MM.1S (cell line): Measurements from ENCODE around the gene FAM110D.

Source experiments
- DNase-seq: peaks from one replicate; pipeline ENCODE4 v3.0.0-alpha.2; 2015
- H2AFZ ChIP-seq: fragments of 300-600 bp; sonication (generic); 2 replicates; pipeline ENCODE4 v1.6.0; 2016; ENCODE audit warnings: antibody characterized with exemption, low read length
- H3F3A ChIP-seq: fragments of 300-600 bp; sonication (generic); 2 replicates; pipeline ENCODE4 v1.6.1; 2016; ENCODE audit warnings: mild to moderate bottlenecking, antibody characterized with exemption, low read length, moderate library complexity, mixed read lengths; ENCODE audit not compliant: insufficient read depth
- H3K27ac ChIP-seq: fragments of 300-600 bp; sonication (generic); 2 replicates; pipeline ENCODE4 v1.5.1; 2016; ENCODE audit warnings: mild to moderate bottlenecking, low read length
- H3K27me3 ChIP-seq: fragments of 300-600 bp; sonication (generic); replicated peaks from 2 replicates; pipeline ENCODE4 v1.6.0; 2016; ENCODE audit warnings: low read length; ENCODE audit not compliant: insufficient read depth
- H3K36me3 ChIP-seq: fragments of 300-600 bp; sonication (generic); replicated peaks from 2 replicates; pipeline ENCODE4 v1.6.1; 2016; ENCODE audit warnings: mild to moderate bottlenecking, low read length, mixed read lengths; ENCODE audit not compliant: insufficient read depth
- H3K4me1 ChIP-seq: fragments of 300-600 bp; sonication (generic); 2 replicates; pipeline ENCODE4 v1.6.1; 2016; ENCODE audit warnings: low read length, mixed read lengths
- H3K4me2 ChIP-seq: fragments of 300-600 bp; sonication (generic); 2 replicates; pipeline ENCODE4 v1.6.0; 2016; ENCODE audit warnings: low read depth, low read length
- H3K4me3 ChIP-seq: fragments of 300-600 bp; sonication (generic); 2 replicates; pipeline ENCODE4 v1.5.1; 2016; ENCODE audit warnings: low read length, mixed read lengths
- H3K79me2 ChIP-seq: fragments of 300-600 bp; sonication (generic); 2 replicates; pipeline ENCODE4 v1.6.1; 2016; ENCODE audit warnings: mixed run types, low read length, mixed read lengths
- H3K9ac ChIP-seq: fragments of 300-600 bp; sonication (generic); 2 replicates; pipeline ENCODE4 v1.6.1; 2016; ENCODE audit warnings: low read length, mixed read lengths
- H3K9me2 ChIP-seq: fragments of 300-600 bp; sonication (generic); replicated peaks from 2 replicates; pipeline ENCODE4 v1.6.1; 2016; ENCODE audit warnings: mild to moderate bottlenecking, low read length, mixed read lengths; ENCODE audit not compliant: insufficient read depth
- H3K9me3 ChIP-seq: fragments of 300-600 bp; sonication (generic); replicated peaks from 2 replicates; pipeline ENCODE4 v1.6.1; 2016; ENCODE audit warnings: mild to moderate bottlenecking, low read length, mixed read lengths; ENCODE audit not compliant: insufficient read depth
- H4K20me1 ChIP-seq: fragments of 300-600 bp; sonication (generic); 2 replicates; pipeline ENCODE4 v1.6.1; 2016; ENCODE audit warnings: mild to moderate bottlenecking, low read length, moderate library complexity, mixed read lengths; ENCODE audit not compliant: insufficient read depth
- EZH2 ChIP-seq: fragments of 300-600 bp; sonication (generic); optimal IDR thresholded peaks from 2 replicates; pipeline ENCODE3; 2017; ENCODE audit warnings: low read depth, mild to moderate bottlenecking, antibody characterized with exemption, low read length, mixed read lengths
- EZH2phosphoT487 ChIP-seq: fragments of 300-600 bp; sonication (generic); IDR thresholded peaks from 2 replicates; pipeline ENCODE4 v1.6.1; 2018; ENCODE audit warnings: antibody characterized with exemption, low read length
- TF ChIP-seq, protein P1 (sequence below): fragments of 300-600 bp; sonication (generic); IDR thresholded peaks from 2 replicates; pipeline ENCODE4 v1.5.1; 2016; ENCODE audit warnings: antibody characterized with exemption, low read length, mixed read lengths

FAM110D gene

GRCh38 chr1:26130695-26131094 lies 28.2 kb upstream of the FAM110D start:
- Histone ChIP-seq H3K4me3 (no peak overlapping the region), H3K27me3 (no peaks in the 10 kb centered on the region), H3K36me3 (no peaks in the 10 kb centered on the region), H3K9ac (no peak overlapping the region), H3K4me1 (peaks cover 11% of the 10 kb centered on the region), H3K27ac (no peak overlapping the region), H3K9me2 (no peaks in the 10 kb centered on the region), H3K9me3 (no peaks in the 10 kb centered on the region), H3F3A (peaks cover 17% of the 10 kb centered on the region), H3K4me2 (no peak overlapping the region), H3K79me2 (no peaks in the 10 kb centered on the region), H2AFZ (no peak overlapping the region), H4K20me1 (no peaks in the 10 kb centered on the region; the same call in 1 of the 2 replicates)
- TF ChIP-seq EZH2phosphoT487 = no peak
- DNase-seq = no peak

DNA sequence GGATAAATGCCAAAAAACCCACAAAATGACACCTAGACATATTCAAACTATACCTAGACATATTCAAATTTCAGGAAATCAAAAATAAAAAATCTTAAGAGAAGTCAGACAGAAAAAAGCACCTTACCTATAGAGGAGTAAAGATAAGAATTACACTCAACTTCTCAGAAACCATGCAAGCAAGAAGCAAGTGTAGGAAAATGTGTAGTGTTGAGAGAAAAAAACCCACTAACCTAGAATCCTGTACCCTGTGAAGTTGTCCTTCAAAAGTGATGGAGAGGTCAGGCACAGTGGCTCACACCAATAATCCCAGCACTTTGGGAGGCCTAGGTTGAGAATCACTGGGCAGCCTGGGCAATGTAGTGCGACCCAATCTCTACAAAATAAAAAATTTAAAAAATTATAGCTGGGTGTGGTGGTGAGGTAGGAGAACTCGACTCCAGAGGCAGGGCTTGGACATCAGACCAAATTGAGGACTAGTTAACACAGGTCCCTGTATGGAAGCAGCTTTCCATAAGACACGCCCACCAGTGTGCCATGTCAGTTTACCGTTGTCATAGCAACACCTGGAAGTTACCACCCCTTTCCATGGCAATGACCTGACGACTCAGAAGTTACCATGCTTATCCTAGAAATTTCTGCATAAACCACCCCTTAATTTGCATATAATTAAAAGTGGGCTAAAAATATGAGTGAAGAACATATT lies 26.6 kb upstream of the FAM110D start:
- DNase-seq = no peak
- 0 out of 2 replicates have a peak, but pooled peaks cover 2% of the 10 kb centered on the region for H3F3A ChIP-seq
- H2AFZ ChIP-seq = no peak overlapping the region
- no peaks in the 10 kb centered on the region for H3K9me3 ChIP-seq
- no peaks in the 10 kb centered on the region for H3K36me3 ChIP-seq
- H3K4me3 ChIP-seq = no peak overlapping the region
- no peak for TF ChIP-seq EZH2phosphoT487
- TF ChIP-seq, protein P1, sequence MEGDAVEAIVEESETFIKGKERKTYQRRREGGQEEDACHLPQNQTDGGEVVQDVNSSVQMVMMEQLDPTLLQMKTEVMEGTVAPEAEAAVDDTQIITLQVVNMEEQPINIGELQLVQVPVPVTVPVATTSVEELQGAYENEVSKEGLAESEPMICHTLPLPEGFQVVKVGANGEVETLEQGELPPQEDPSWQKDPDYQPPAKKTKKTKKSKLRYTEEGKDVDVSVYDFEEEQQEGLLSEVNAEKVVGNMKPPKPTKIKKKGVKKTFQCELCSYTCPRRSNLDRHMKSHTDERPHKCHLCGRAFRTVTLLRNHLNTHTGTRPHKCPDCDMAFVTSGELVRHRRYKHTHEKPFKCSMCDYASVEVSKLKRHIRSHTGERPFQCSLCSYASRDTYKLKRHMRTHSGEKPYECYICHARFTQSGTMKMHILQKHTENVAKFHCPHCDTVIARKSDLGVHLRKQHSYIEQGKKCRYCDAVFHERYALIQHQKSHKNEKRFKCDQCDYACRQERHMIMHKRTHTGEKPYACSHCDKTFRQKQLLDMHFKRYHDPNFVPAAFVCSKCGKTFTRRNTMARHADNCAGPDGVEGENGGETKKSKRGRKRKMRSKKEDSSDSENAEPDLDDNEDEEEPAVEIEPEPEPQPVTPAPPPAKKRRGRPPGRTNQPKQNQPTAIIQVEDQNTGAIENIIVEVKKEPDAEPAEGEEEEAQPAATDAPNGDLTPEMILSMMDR = no peak
- TF ChIP-seq EZH2 = no peak
- no peak overlapping the region for H3K4me2 ChIP-seq
- H3K79me2 ChIP-seq = no peaks in the 10 kb centered on the region
- H3K9me2 ChIP-seq = no peaks in the 10 kb centered on the region
- no peaks in the 10 kb centered on the region; the same call in 1 of the 2 replicates for H4K20me1 ChIP-seq
- no peak overlapping the region for H3K27ac ChIP-seq
- H3K9ac ChIP-seq = no peak overlapping the region
- no peaks in the 10 kb centered on the region for H3K27me3 ChIP-seq
- peaks cover 3% of the 10 kb centered on the region; the same call in 1 of the 2 replicates for H3K4me1 ChIP-seq

GRCh38 chr1:26132834-26133167 lies 26.1 kb upstream of the FAM110D start:
- Histone ChIP-seq H3K4me3 (no peak overlapping the region), H2AFZ (no peak overlapping the region), H4K20me1 (no peaks in the 10 kb centered on the region; the same call in 1 of the 2 replicates), H3K9ac (no peak overlapping the region), H3K79me2 (no peaks in the 10 kb centered on the region), H3K9me2 (no peaks in the 10 kb centered on the region), H3F3A (no peaks in the 10 kb centered on the region), H3K27ac (no peak overlapping the region), H3K36me3 (no peaks in the 10 kb centered on the region), H3K4me2 (no peak overlapping the region), H3K27me3 (no peaks in the 10 kb centered on the region), H3K4me1 (no peaks in the 10 kb centered on the region), H3K9me3 (no peaks in the 10 kb centered on the region)
- no peak for DNase-seq
- TF ChIP-seq EZH2phosphoT487 (no peak), EZH2 (no peak)
- TF ChIP-seq, protein P1 = no peak

DNA sequence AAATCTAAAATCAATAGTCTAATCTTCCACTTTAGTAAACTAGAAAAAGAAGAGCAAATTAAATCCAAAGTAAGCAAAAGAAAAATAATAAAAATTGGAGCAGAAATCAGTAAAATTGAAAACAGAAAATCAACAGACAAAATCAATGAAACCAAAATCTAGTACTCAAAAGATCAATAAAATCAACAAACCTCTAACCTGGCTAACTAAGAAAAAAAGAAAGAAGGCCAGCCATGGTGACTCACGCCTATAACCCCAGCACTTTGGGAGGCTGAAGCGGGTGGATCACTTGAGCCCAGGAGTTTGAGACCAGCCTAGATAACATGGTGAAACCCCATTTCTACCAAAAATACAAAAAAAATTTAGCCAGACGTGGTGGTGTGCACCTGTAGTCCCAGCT lies 24.4 kb upstream of the FAM110D start:
- no peaks in the 10 kb centered on the region for H3K4me1 ChIP-seq
- DNase-seq = no peak
- no peaks in the 10 kb centered on the region; the same call in 1 of the 2 replicates for H4K20me1 ChIP-seq
- H3K27me3 ChIP-seq = no peaks in the 10 kb centered on the region
- no peak overlapping the region for H2AFZ ChIP-seq
- no peak overlapping the region for H3K9ac ChIP-seq
- H3K36me3 ChIP-seq = no peaks in the 10 kb centered on the region
- no peak overlapping the region for H3K4me2 ChIP-seq
- TF ChIP-seq EZH2 (no peak), EZH2phosphoT487 (no peak)
- TF ChIP-seq, protein P1 = no peak
- no peaks in the 10 kb centered on the region for H3K79me2 ChIP-seq
- no peaks in the 10 kb centered on the region for H3K9me3 ChIP-seq
- H3K4me3 ChIP-seq = no peak overlapping the region
- H3K27ac ChIP-seq = no peak overlapping the region
- H3F3A ChIP-seq = no peaks in the 10 kb centered on the region
- H3K9me2 ChIP-seq = no peaks in the 10 kb centered on the region
